GM23248 (cell line): ENCODE measurements around the gene MRPL4. TPM values are rescaled to one million over a fixed set of nuclear protein-coding genes. Genes with fewer than 3 reads are reported as not detected.
"Not testable (repeated sequence)": the region's sequence is repeated elsewhere in the genome, so short reads cannot be mapped to it uniquely, and the experiment has no call there.

Experiments
- DNase-seq: peaks from one replicate; pipeline ENCODE4 v3.0.0-alpha.2; 2015
- H2AFZ ChIP-seq: fragments of 200-600 bp; sonication (generic); 2 replicates; pipeline ENCODE4 v1.6.1; 2016; ENCODE audit warnings: antibody characterized with exemption
- H3F3A ChIP-seq: fragments of 200-600 bp; sonication (generic); 2 replicates; pipeline ENCODE4 v1.6.1; 2016; ENCODE audit warnings: mild to moderate bottlenecking, antibody characterized with exemption, mixed run types; ENCODE audit not compliant: insufficient read depth
- H3K27ac ChIP-seq: fragments of 200-600 bp; sonication (generic); 2 replicates; pipeline ENCODE4 v1.5.1; 2016; ENCODE audit warnings: mild to moderate bottlenecking
- H3K27me3 ChIP-seq: fragments of 200-600 bp; sonication (generic); replicated peaks from 2 replicates; pipeline ENCODE4 v1.6.1; 2016; ENCODE audit warnings: mild to moderate bottlenecking; ENCODE audit not compliant: insufficient read depth
- H3K36me3 ChIP-seq: fragments of 200-600 bp; sonication (generic); 2 replicates; pipeline ENCODE4 v1.6.1; 2016; ENCODE audit warnings: low read depth, mild to moderate bottlenecking
- H3K4me1 ChIP-seq: fragments of 200-600 bp; sonication (generic); 2 replicates; pipeline ENCODE4 v1.6.1; 2016; ENCODE audit warnings: mild to moderate bottlenecking; ENCODE audit not compliant: insufficient read depth
- H3K4me2 ChIP-seq: fragments of 200-600 bp; sonication (generic); one replicate; pipeline ENCODE4 v1.6.1; 2016; ENCODE audit warnings: mild to moderate bottlenecking; ENCODE audit not compliant: unreplicated experiment
- H3K4me3 ChIP-seq: fragments of 200-600 bp; sonication (generic); 2 replicates; pipeline ENCODE4 v1.5.1; 2016; ENCODE audit warnings: mild to moderate bottlenecking
- H3K79me2 ChIP-seq: fragments of 200-600 bp; sonication (generic); 2 replicates; pipeline ENCODE4 v1.6.1; 2016; ENCODE audit warnings: mild to moderate bottlenecking; ENCODE audit not compliant: insufficient read depth
- H3K9ac ChIP-seq: fragments of 200-600 bp; sonication (generic); 2 replicates; pipeline ENCODE4 v1.6.1; 2016; ENCODE audit warnings: mild to moderate bottlenecking
- H3K9me2 ChIP-seq: fragments of 200-600 bp; sonication (generic); 2 replicates; pipeline ENCODE4 v1.6.1; 2016; ENCODE audit warnings: mixed run types, mild to moderate bottlenecking, moderate library complexity; ENCODE audit not compliant: insufficient read depth
- H3K9me3 ChIP-seq: fragments of 200-600 bp; sonication (generic); one replicate; pipeline ENCODE4 v1.6.1; 2017; ENCODE audit warnings: low read depth
- H4K20me1 ChIP-seq: fragments of 200-600 bp; sonication (generic); 2 replicates; pipeline ENCODE4 v1.6.0; 2016; ENCODE audit not compliant: insufficient read depth
- EZH2 ChIP-seq: fragments of 200-600 bp; sonication (generic); IDR thresholded peaks from 2 replicates; pipeline ENCODE4 v1.6.1; 2018; ENCODE audit warnings: antibody characterized with exemption, mild to moderate bottlenecking; ENCODE audit not compliant: insufficient read depth, poor library complexity, severe bottlenecking
- EZH2phosphoT487 ChIP-seq: fragments of 200-600 bp; sonication (generic); IDR thresholded peaks from 2 replicates; pipeline ENCODE4 v1.6.1; 2018; ENCODE audit warnings: antibody characterized with exemption, moderate library complexity, mild to moderate bottlenecking, low read depth; ENCODE audit not compliant: insufficient read depth
- WGBS, 2 experiments: methylation state at CpG; one replicate each; pipeline ENCODE4 v1.1.6; 2015 to 2017; ENCODE audit warnings: low lambda C conversion rate in 2 of 2, low coverage in 1 of 2; ENCODE audit errors: missing lambda C conversion rate in 2 of 2; 5-methylcytosine and 5-hydroxymethylcytosine counted together
- in situ Hi-C: fragments of 300-500 bp; cut with MboI; formaldehyde crosslinking; loops from 2 replicates; pipeline ENCODE4 v1.15.0; 2020
- polyA plus RNA-seq: library from polyadenylated mRNA; unstranded; fragments of >200 nt; fragmentation: Nextera tagmentation; extraction: Ambion mirVana; gene quantifications from 2 replicates; pipeline ENCODE4 v1.2.1, GENCODE V29; 2016
- total RNA-seq: library from RNA; depleted of rRNA; stranded (reverse); fragments of >200 nt; shearing (Covaris generic); gene quantifications from 2 replicates; pipeline ENCODE4 v1.2.3, GENCODE V29; 2014

Gene MRPL4
- total and polyA plus RNA-seq, 2 experiments from 2014 or later, result 73.9 to 101 TPM

- Histone ChIP-seq H3K27ac (no peak overlapping the region), H3K9me3 (no peaks in the 10 kb centered on the region), H3K9me2 (no peaks in the 10 kb centered on the region), H3K4me2 (no peak overlapping the region), H4K20me1 (no peaks in the 10 kb centered on the region), H3K27me3 (no peaks in the 10 kb centered on the region), H3K4me3 (no peak overlapping the region), H3K4me1 (no peaks in the 10 kb centered on the region), H3K79me2 (no peaks in the 10 kb centered on the region), H3K9ac (no peak overlapping the region), H3K36me3 (no peaks in the 10 kb centered on the region), H2AFZ (no peak overlapping the region), H3F3A (peaks cover 3% of the 10 kb centered on the region; the same call in 1 of the 2 replicates)
- TF ChIP-seq EZH2 (no peak), EZH2phosphoT487 (no peak)
- in situ Hi-C loops, result no loop called here
- DNase-seq, result no peak
- WGBS, 2 experiments, result 99% methylated on average over 5 of the region's 5 CpGs
Observed at GRCh38 chr19:10279737-10280442, 27.9 kb downstream of the MRPL4 start.

- 97% methylated on average over 5 of the region's 5 CpGs for whole genome bisulfite sequencing, 2 experiments
- in situ Hi-C loops, result not testable (repeated sequence)
Observed at GRCh38 chr19:10282043-10282442, 30.0 kb downstream of the MRPL4 start.

GRCh38 chr19:10283301-10284064 lies 31.5 kb downstream of the MRPL4 start:
- Histone ChIP-seq H3K79me2 (no peaks in the 10 kb centered on the region), H3K9me3 (no peaks in the 10 kb centered on the region), H3K4me1 (no peaks in the 10 kb centered on the region), H3K27me3 (no peaks in the 10 kb centered on the region), H3K36me3 (no peaks in the 10 kb centered on the region; the same call in 1 of the 2 replicates), H3K4me3 (no peak overlapping the region), H4K20me1 (no peaks in the 10 kb centered on the region), H2AFZ (no peak overlapping the region), H3K9me2 (no peaks in the 10 kb centered on the region), H3K9ac (no peak overlapping the region), H3K27ac (no peak overlapping the region), H3K4me2 (no peak overlapping the region), H3F3A (peaks cover 13% of the 10 kb centered on the region; the same call in 1 of the 2 replicates)
- no peak for DNase-seq
- TF ChIP-seq EZH2 (no peak), EZH2phosphoT487 (no peak)
- WGBS, 2 experiments, result 83 to 85% methylated on average over 22 to 23 of the region's 23 CpGs
- in situ Hi-C loops, result no loop called here

More at GRCh38 chr19:10282043-10282442, 30.0 kb downstream of the MRPL4 start:
- not testable (repeated sequence) for H3K9me3 ChIP-seq, H3K36me3 ChIP-seq, DNase-seq, H3K4me1 ChIP-seq, H3K9me2 ChIP-seq, H4K20me1 ChIP-seq, H3K4me3 ChIP-seq, H3K4me2 ChIP-seq, H3K9ac ChIP-seq, H3K79me2 ChIP-seq, H3K27me3 ChIP-seq, H3K27ac ChIP-seq, H2AFZ ChIP-seq
- peaks cover 13% of the 10 kb centered on the region; the same call in 1 of the 2 replicates for H3F3A ChIP-seq

GRCh38 chr19:10284065-10284959 lies 32.3 kb downstream of the MRPL4 start:
- Histone ChIP-seq H3K27ac (no peak overlapping the region), H3F3A (0 out of 2 replicates have a peak, but pooled peaks cover 9% of the 10 kb centered on the region), H3K79me2 (no peaks in the 10 kb centered on the region), H3K9me3 (no peaks in the 10 kb centered on the region), H3K4me3 (no peak overlapping the region), H4K20me1 (no peaks in the 10 kb centered on the region), H3K9me2 (no peaks in the 10 kb centered on the region), H3K4me1 (no peaks in the 10 kb centered on the region), H3K4me2 (no peak overlapping the region), H2AFZ (no peak overlapping the region), H3K36me3 (no peaks in the 10 kb centered on the region; the same call in 1 of the 2 replicates), H3K9ac (no peak overlapping the region), H3K27me3 (no peaks in the 10 kb centered on the region)
- WGBS, 2 experiments, result 88 to 90% methylated on average over 28 to 31 of the region's 34 CpGs
- no peak for DNase-seq
- TF ChIP-seq EZH2 (no peak), EZH2phosphoT487 (no peak)
- in situ Hi-C loops, result no loop called here
